DMS114 treated with DMSO at 0.1 percent for 48 hours (cell line): ENCODE results near the gene TXNRD1.
"Not testable (repeated sequence)": the region's sequence is repeated elsewhere in the genome, so short reads cannot be mapped to it uniquely, and the experiment has no call there.

ENCODE experiments used
- DNase-seq: peaks from one replicate; lab custom pipeline; 2025; ENCODE audit not compliant: unreplicated experiment; lab: John Stamatoyannopoulos, UW

Gene TXNRD1

GRCh38 chr12:104190641-104191176, 24.9 kb upstream of the TXNRD1 start:
- DNase-seq = no peak

- DNase-seq = no peak
Measured at GRCh38 chr12:104197264-104197663, 18.3 kb upstream of the TXNRD1 start.

- no peak for DNase-seq
Measured at GRCh38 chr12:104199964-104200363, 15.6 kb upstream of the TXNRD1 start.

GRCh38 chr12:104201238-104202001, 14.2 kb upstream of the TXNRD1 start:
- DNase-seq = peak; percentile 69

GRCh38 chr12:104204690-104205480, 10.7 kb upstream of the TXNRD1 start:
- DNase-seq = no peak

GRCh38 chr12:104207416-104208205, 8.0 kb upstream of the TXNRD1 start:
- DNase-seq = no peak

- no peak for DNase-seq
Measured at GRCh38 chr12:104212516-104212915, 3.1 kb upstream of the TXNRD1 start.

GRCh38 chr12:104213952-104214351, 1.6 kb upstream of the TXNRD1 start:
- DNase-seq = no peak

GRCh38 chr12:104216521-104216924, 944 bp downstream of the TXNRD1 start:
- no peak for DNase-seq

GRCh38 chr12:104218506-104218905, 2.9 kb downstream of the TXNRD1 start:
- DNase-seq = not testable (repeated sequence)

- no peak for DNase-seq
Measured at GRCh38 chr12:104218935-104219334, 3.4 kb downstream of the TXNRD1 start.

GRCh38 chr12:104219361-104219892, 3.8 kb downstream of the TXNRD1 start:
- no peak for DNase-seq

GRCh38 chr12:104219908-104220404, 4.4 kb downstream of the TXNRD1 start:
- no peak for DNase-seq

GRCh38 chr12:104220931-104221330, 5.4 kb downstream of the TXNRD1 start:
- no peak for DNase-seq

GRCh38 chr12:104222976-104223375, 7.4 kb downstream of the TXNRD1 start:
- no peak for DNase-seq

GRCh38 chr12:104223712-104224111, 8.1 kb downstream of the TXNRD1 start:
- DNase-seq = no peak

- DNase-seq = no peak
Measured at GRCh38 chr12:104226672-104227071, 11.1 kb downstream of the TXNRD1 start.

GRCh38 chr12:104230304-104231095, 14.9 kb downstream of the TXNRD1 start:
- DNase-seq = no peak

- no peak for DNase-seq
Measured at GRCh38 chr12:104232609-104233280, 17.2 kb downstream of the TXNRD1 start.
